Measurements from ENCODE around the gene GALNTL6. TPM values are rescaled to one million over a fixed set of nuclear protein-coding genes. Genes with fewer than 3 reads are reported as not detected.

The GALNTL6 gene
- total RNA-seq, 1 experiment from 2014 or later: not detected

- Mint-ChIP-seq H3K27ac (ENCODE audit: low read depth, unreplicated experiment) (no peak overlapping the region), H3K27me3 (ENCODE audit: insufficient read depth, unreplicated experiment) (peaks cover 76% of the 10 kb centered on the region), H3K9me3 (ENCODE audit: unreplicated experiment) (no peaks in the 10 kb centered on the region), H3K4me1 (ENCODE audit: insufficient read depth, unreplicated experiment) (no peaks in the 10 kb centered on the region), H3K4me3 (ENCODE audit: unreplicated experiment) (no peak overlapping the region), H3K36me3 (ENCODE audit: insufficient read depth, unreplicated experiment) (no peaks in the 10 kb centered on the region)
- no peak for DNase-seq (ENCODE audit: unreplicated experiment)
- intact Hi-C loops (cut with micrococcal nuclease): no loop called here
- ChIA-PET CTCF (no interaction called here), POLR2A (no interaction called here)
- BruUV-seq (replicated peaks): no TSS peak
- TF ChIP-seq CTCF (IDR thresholded peaks at IDR 0.05; ENCODE audit: unreplicated experiment): no peak
Measured at GRCh38 chr4:172055046-172055445, 241.8 kb downstream of the GALNTL6 start.

- no peak for DNase-seq (ENCODE audit: unreplicated experiment)
- Mint-ChIP-seq H3K27me3 (ENCODE audit: insufficient read depth, unreplicated experiment) (peaks cover 73% of the 10 kb centered on the region), H3K4me3 (ENCODE audit: unreplicated experiment) (no peak overlapping the region), H3K27ac (ENCODE audit: low read depth, unreplicated experiment) (no peak overlapping the region), H3K36me3 (ENCODE audit: insufficient read depth, unreplicated experiment) (no peaks in the 10 kb centered on the region), H3K4me1 (ENCODE audit: insufficient read depth, unreplicated experiment) (no peaks in the 10 kb centered on the region), H3K9me3 (ENCODE audit: unreplicated experiment) (no peaks in the 10 kb centered on the region)
- intact Hi-C loops (cut with micrococcal nuclease): no loop called here
- BruUV-seq (replicated peaks): no TSS peak
- CTCF ChIA-PET: no interaction called here
- POLR2A ChIA-PET: no interaction called here
- no peak for TF ChIP-seq CTCF (IDR thresholded peaks at IDR 0.05; ENCODE audit: unreplicated experiment)
Measured at GRCh38 chr4:172055498-172055897, 242.3 kb downstream of the GALNTL6 start.

GRCh38 chr4:172061204-172061603, 248.0 kb downstream of the GALNTL6 start:
- peaks cover 74% of the 10 kb centered on the region for H3K27me3 Mint-ChIP-seq (ENCODE audit: insufficient read depth, unreplicated experiment)
- TF ChIP-seq CTCF (IDR thresholded peaks at IDR 0.05; ENCODE audit: unreplicated experiment): no peak
- H3K9me3 Mint-ChIP-seq (ENCODE audit: unreplicated experiment): no peaks in the 10 kb centered on the region
- ChIA-PET POLR2A (no interaction called here), CTCF (interaction anchor here (0.6 to 0.7 kb wide), 3 partner anchors 333 to 1009 kb away, joined by 3 to 4 read pairs (median 4); no protein-coding TSS in a partner anchor)
- H3K27ac Mint-ChIP-seq (ENCODE audit: low read depth, unreplicated experiment): no peak overlapping the region
- H3K36me3 Mint-ChIP-seq (ENCODE audit: insufficient read depth, unreplicated experiment): no peaks in the 10 kb centered on the region
- no peak overlapping the region for H3K4me3 Mint-ChIP-seq (ENCODE audit: unreplicated experiment)
- no peaks in the 10 kb centered on the region for H3K4me1 Mint-ChIP-seq (ENCODE audit: insufficient read depth, unreplicated experiment)
- BruUV-seq (replicated peaks): no TSS peak
- DNase-seq (ENCODE audit: unreplicated experiment): no peak
- intact Hi-C loops (cut with micrococcal nuclease): no loop called here

GRCh38 chr4:172068506-172068905, 255.3 kb downstream of the GALNTL6 start:
- intact Hi-C loops (cut with micrococcal nuclease): no loop called here
- H3K4me1 Mint-ChIP-seq (ENCODE audit: insufficient read depth, unreplicated experiment): no peaks in the 10 kb centered on the region
- peaks cover 58% of the 10 kb centered on the region for H3K27me3 Mint-ChIP-seq (ENCODE audit: insufficient read depth, unreplicated experiment)
- no peak for DNase-seq (ENCODE audit: unreplicated experiment)
- H3K9me3 Mint-ChIP-seq (ENCODE audit: unreplicated experiment): no peaks in the 10 kb centered on the region
- no peak overlapping the region for H3K4me3 Mint-ChIP-seq (ENCODE audit: unreplicated experiment)
- ChIA-PET POLR2A (no interaction called here), CTCF (no interaction called here)
- TF ChIP-seq CTCF (IDR thresholded peaks at IDR 0.05; ENCODE audit: unreplicated experiment): no peak
- no peaks in the 10 kb centered on the region for H3K36me3 Mint-ChIP-seq (ENCODE audit: insufficient read depth, unreplicated experiment)
- BruUV-seq (replicated peaks): no TSS peak
- H3K27ac Mint-ChIP-seq (ENCODE audit: low read depth, unreplicated experiment): no peak overlapping the region
